Measurements from ENCODE around the gene PRRC2A. TPM values are rescaled to one million over a fixed set of nuclear protein-coding genes. Genes with fewer than 3 reads are reported as not detected.
A peak's percentile ranks its signal among the peaks of the same experiment; 100 is the strongest.

Gene PRRC2A
- total RNA-seq, 4 donors from 2014 or later, result 42.8 to 84.9 (median 67.7) TPM

GRCh38 chr6:31619805-31620585 lies 520 bp upstream of the PRRC2A start:
- Histone ChIP-seq H3K4me3 (peak overlapping the region; percentile 80 to 98 (median 86)), H3K4me1 (peaks cover 11 to 35% (median 14%) of the 10 kb centered on the region in 3 donors), H3K36me3 (peaks cover 13 to 18% (median 16%) of the 10 kb centered on the region in 3 donors), H3K27me3 (no peaks in the 10 kb centered on the region), H3K9me3 (no peaks in the 10 kb centered on the region), H3K27ac (peak overlapping the region; percentile 97 to 99 (median 98))
- peak; percentile 94 for DNase-seq
- TF ChIP-seq CTCF (IDR thresholded peaks at IDR 0.05), result peak in 3 of 6 experiments; percentile 13 to 26 (median 25)
- peak in 3 of 4 donors; percentile 85 to 91 (median 88) for TF ChIP-seq POLR2A (IDR thresholded peaks at IDR 0.05)
- WGBS, 2 donors, result 0% methylated on average over 48 to 50 of the region's 50 CpGs
- intact Hi-C loops (cut with DNase I), result no loop called here

- peaks cover 27 to 32% (median 28%) of the 10 kb centered on the region in 3 donors for H3K36me3 ChIP-seq
- peak overlapping the region; percentile 97 to 99 (median 98) for H3K27ac ChIP-seq
- WGBS, 2 donors, result 3 to 6% methylated on average over 15 of the region's 15 CpGs
- no peak for DNase-seq
- H3K4me3 ChIP-seq, result peak overlapping the region; percentile 80 to 98 (median 86)
- H3K27me3 ChIP-seq, result no peaks in the 10 kb centered on the region
- intact Hi-C loops (cut with DNase I), result no loop called here
- H3K9me3 ChIP-seq, result no peaks in the 10 kb centered on the region
- H3K4me1 ChIP-seq, result peaks cover 11 to 35% (median 14%) of the 10 kb centered on the region in 3 donors
- TF ChIP-seq POLR2A (IDR thresholded peaks at IDR 0.05) (no peak), CTCF (IDR thresholded peaks at IDR 0.05) (no peak)
These were observed 915 bp downstream of the PRRC2A start for GRCh38 chr6:31621320-31621939.

- no peaks in the 10 kb centered on the region for H3K27me3 ChIP-seq
- WGBS, 2 donors, result 15 to 20% methylated on average over 4 of the region's 4 CpGs
- H3K36me3 ChIP-seq, result peaks cover 33 to 38% (median 34%) of the 10 kb centered on the region in 3 donors
- DNase-seq, result no peak
- H3K4me3 ChIP-seq, result peak overlapping the region; percentile 80 to 98 (median 86)
- peaks cover 11 to 35% (median 14%) of the 10 kb centered on the region in 3 donors for H3K4me1 ChIP-seq
- TF ChIP-seq CTCF (IDR thresholded peaks at IDR 0.05) (no peak), POLR2A (IDR thresholded peaks at IDR 0.05) (no peak)
- peak overlapping the region; percentile 97 to 99 (median 98) for H3K27ac ChIP-seq
- H3K9me3 ChIP-seq, result no peaks in the 10 kb centered on the region
- intact Hi-C loops (cut with DNase I), result no loop called here
These were observed 1.5 kb downstream of the PRRC2A start for GRCh38 chr6:31621991-31622390.

GRCh38 chr6:31622684-31623091 lies 2.2 kb downstream of the PRRC2A start:
- no peaks in the 10 kb centered on the region for H3K9me3 ChIP-seq
- H3K27ac ChIP-seq, result peak overlapping the region; percentile 97 to 99 (median 98)
- H3K4me1 ChIP-seq, result peaks cover 11 to 35% (median 14%) of the 10 kb centered on the region in 3 donors
- peak overlapping the region in 3 of 4 donors; percentile 80 to 98 (median 91) for H3K4me3 ChIP-seq
- intact Hi-C loops (cut with DNase I), result no loop called here
- peaks cover 38 to 45% (median 41%) of the 10 kb centered on the region in 3 donors for H3K36me3 ChIP-seq
- 22 to 29% methylated on average over 10 of the region's 10 CpGs for WGBS, 2 donors
- no peak for TF ChIP-seq CTCF (IDR thresholded peaks at IDR 0.05)
- TF ChIP-seq POLR2A (IDR thresholded peaks at IDR 0.05), result no peak
- DNase-seq, result no peak
- H3K27me3 ChIP-seq, result no peaks in the 10 kb centered on the region

GRCh38 chr6:31624070-31624469 lies 3.6 kb downstream of the PRRC2A start:
- no peak overlapping the region for H3K4me3 ChIP-seq
- TF ChIP-seq CTCF (IDR thresholded peaks at IDR 0.05), result no peak
- TF ChIP-seq POLR2A (IDR thresholded peaks at IDR 0.05), result no peak
- H3K27me3 ChIP-seq, result no peaks in the 10 kb centered on the region
- H3K4me1 ChIP-seq, result peaks cover 11 to 35% (median 14%) of the 10 kb centered on the region in 3 donors
- intact Hi-C loops (cut with DNase I), result no loop called here
- 65 to 86% methylated on average over 5 to 10 of the region's 10 CpGs for WGBS, 2 donors
- no peak for DNase-seq
- H3K27ac ChIP-seq, result no peak overlapping the region
- peaks cover 52 to 59% (median 52%) of the 10 kb centered on the region in 3 donors for H3K36me3 ChIP-seq
- no peaks in the 10 kb centered on the region for H3K9me3 ChIP-seq
